Measurements from ENCODE around the gene CCDC18.
"Not testable (repeated sequence)": the region's sequence is repeated elsewhere in the genome, so short reads cannot be mapped to it uniquely, and the experiment has no call there.

CCDC18 gene

GRCh38 chr1:93215322-93215721, 34.8 kb downstream of the CCDC18 start:
- DNase-seq (ENCODE audit: low read depth), result no peak
- no peak for TF ChIP-seq CTCF (IDR thresholded peaks at IDR 0.05; ENCODE audit: insufficient read depth, low read depth, low read length, missing control alignments)
- no peak overlapping the region for H3K4me3 ChIP-seq (ENCODE audit: low read depth, low read length)

- peak; percentile 23 for DNase-seq (ENCODE audit: low read depth)
- H3K4me3 ChIP-seq (ENCODE audit: low read depth, low read length), result peak overlapping the region; percentile 32; the same call in 1 of the 2 replicates
- TF ChIP-seq CTCF (IDR thresholded peaks at IDR 0.05; ENCODE audit: insufficient read depth, low read depth, low read length, missing control alignments), result no peak
Observed at GRCh38 chr1:93219443-93219842, 38.9 kb downstream of the CCDC18 start.

DNA sequence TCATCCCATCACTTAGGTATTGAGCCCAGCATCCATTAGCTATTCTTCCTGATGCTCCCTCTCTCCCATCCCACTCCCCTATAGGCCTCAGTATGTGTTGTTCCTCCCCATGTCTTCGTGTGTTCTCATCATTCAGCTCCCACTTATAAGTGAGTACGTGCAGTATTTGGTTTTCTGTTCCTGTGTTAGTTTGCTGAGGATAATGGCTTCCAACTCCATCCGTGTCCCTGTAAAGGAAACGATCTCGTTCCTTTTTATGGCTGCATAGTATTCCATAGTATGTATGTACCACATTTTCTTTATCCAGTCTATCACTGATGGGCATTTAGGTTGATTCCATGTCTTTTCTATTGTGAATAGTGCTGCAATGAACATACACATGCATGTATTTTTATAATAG, 40.2 kb downstream of the CCDC18 start:
- not testable (repeated sequence) for H3K4me3 ChIP-seq (ENCODE audit: low read depth, low read length); DNase-seq (ENCODE audit: low read depth)

GRCh38 chr1:93221913-93222312, 41.4 kb downstream of the CCDC18 start:
- DNase-seq (ENCODE audit: low read depth), result no peak
- no peak overlapping the region for H3K4me3 ChIP-seq (ENCODE audit: low read depth, low read length)
- TF ChIP-seq CTCF (IDR thresholded peaks at IDR 0.05; ENCODE audit: insufficient read depth, low read depth, low read length, missing control alignments), result no peak

DNA sequence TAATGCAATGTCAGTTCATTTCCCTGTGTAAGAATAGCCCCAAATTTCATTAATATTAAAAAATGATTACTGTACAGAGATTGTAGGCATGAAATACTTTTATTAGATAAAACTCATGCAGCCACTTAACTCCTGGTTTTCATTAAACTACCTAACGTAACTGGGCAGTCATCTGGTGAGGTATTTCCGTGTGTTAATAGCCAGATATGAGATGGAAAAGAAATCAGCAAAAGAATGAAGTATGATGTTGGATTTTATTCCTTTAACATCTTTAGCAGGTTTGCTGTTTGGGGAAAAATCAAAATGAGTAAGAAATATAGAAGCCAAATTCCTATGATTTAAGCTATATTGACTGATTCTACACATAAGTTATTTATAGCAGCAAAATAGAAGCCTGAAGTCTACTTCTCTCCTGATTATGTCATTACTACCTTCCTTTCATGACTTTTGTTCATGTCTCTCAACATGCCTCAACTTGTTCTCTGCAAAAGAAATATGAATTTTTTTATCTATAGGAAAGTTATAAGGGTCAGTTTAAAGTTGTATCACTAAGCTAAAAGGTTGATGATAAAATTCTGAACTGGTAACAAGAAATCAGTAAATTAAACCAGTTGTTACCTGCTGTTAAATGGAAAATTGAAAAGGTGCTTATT, 42.6 kb downstream of the CCDC18 start:
- DNase-seq (ENCODE audit: low read depth), result no peak
- TF ChIP-seq CTCF (IDR thresholded peaks at IDR 0.05; ENCODE audit: insufficient read depth, low read depth, low read length, missing control alignments), result no peak
- no peak overlapping the region for H3K4me3 ChIP-seq (ENCODE audit: low read depth, low read length)

GRCh38 chr1:93235261-93235660, 54.7 kb downstream of the CCDC18 start:
- no peak overlapping the region for H3K4me3 ChIP-seq (ENCODE audit: low read depth, low read length)
- no peak for TF ChIP-seq CTCF (IDR thresholded peaks at IDR 0.05; ENCODE audit: insufficient read depth, low read depth, low read length, missing control alignments)
- no peak for DNase-seq (ENCODE audit: low read depth)

GRCh38 chr1:93237021-93237420, 56.5 kb downstream of the CCDC18 start:
- TF ChIP-seq CTCF (IDR thresholded peaks at IDR 0.05; ENCODE audit: insufficient read depth, low read depth, low read length, missing control alignments), result no peak
- H3K4me3 ChIP-seq (ENCODE audit: low read depth, low read length), result no peak overlapping the region
- no peak for DNase-seq (ENCODE audit: low read depth)

Measured in GM12865 (cell line).